ENCODE data around the gene PTPRZ1. TPM values are rescaled to one million over a fixed set of nuclear protein-coding genes. Genes with fewer than 3 reads are reported as not detected.

Gene PTPRZ1
- total RNA-seq, 1 experiment from 2014 or later = 0.37 TPM

- Histone ChIP-seq H3K9me2 (ENCODE audit: insufficient read depth) (no peaks in the 10 kb centered on the region), H3K79me2 (ENCODE audit: low read depth) (no peaks in the 10 kb centered on the region), H3K4me1 (replicated peaks; ENCODE audit: insufficient read depth) (no peaks in the 10 kb centered on the region), H3K27me3 (ENCODE audit: insufficient read depth, low read depth) (no peaks in the 10 kb centered on the region), H3K27ac (no peak overlapping the region), H3F3A (ENCODE audit: insufficient read depth, low read depth) (no peaks in the 10 kb centered on the region), H3K4me2 (no peak overlapping the region), H3K36me3 (ENCODE audit: low read depth) (no peaks in the 10 kb centered on the region), H2AFZ (no peak overlapping the region), H3K4me3 (no peak overlapping the region), H3K9me3 (ENCODE audit: insufficient read depth, low read depth) (no peaks in the 10 kb centered on the region), H4K20me1 (ENCODE audit: insufficient read depth) (no peaks in the 10 kb centered on the region)
- CTCF ChIA-PET = no interaction called here
- no peak for DNase-seq
- TF ChIP-seq EZH2 (IDR thresholded peaks at IDR 0.05; ENCODE audit: low read depth) = no peak
- TF ChIP-seq, protein P1, sequence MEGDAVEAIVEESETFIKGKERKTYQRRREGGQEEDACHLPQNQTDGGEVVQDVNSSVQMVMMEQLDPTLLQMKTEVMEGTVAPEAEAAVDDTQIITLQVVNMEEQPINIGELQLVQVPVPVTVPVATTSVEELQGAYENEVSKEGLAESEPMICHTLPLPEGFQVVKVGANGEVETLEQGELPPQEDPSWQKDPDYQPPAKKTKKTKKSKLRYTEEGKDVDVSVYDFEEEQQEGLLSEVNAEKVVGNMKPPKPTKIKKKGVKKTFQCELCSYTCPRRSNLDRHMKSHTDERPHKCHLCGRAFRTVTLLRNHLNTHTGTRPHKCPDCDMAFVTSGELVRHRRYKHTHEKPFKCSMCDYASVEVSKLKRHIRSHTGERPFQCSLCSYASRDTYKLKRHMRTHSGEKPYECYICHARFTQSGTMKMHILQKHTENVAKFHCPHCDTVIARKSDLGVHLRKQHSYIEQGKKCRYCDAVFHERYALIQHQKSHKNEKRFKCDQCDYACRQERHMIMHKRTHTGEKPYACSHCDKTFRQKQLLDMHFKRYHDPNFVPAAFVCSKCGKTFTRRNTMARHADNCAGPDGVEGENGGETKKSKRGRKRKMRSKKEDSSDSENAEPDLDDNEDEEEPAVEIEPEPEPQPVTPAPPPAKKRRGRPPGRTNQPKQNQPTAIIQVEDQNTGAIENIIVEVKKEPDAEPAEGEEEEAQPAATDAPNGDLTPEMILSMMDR (conservative IDR thresholded peaks at IDR 0.05) = no peak
- POLR2A ChIA-PET (ENCODE audit: unreplicated experiment) = no interaction called here
- intact Hi-C loops (cut with micrococcal nuclease; ENCODE audit: unreplicated experiment) = no loop called here
- no TSS peak for BruUV-seq (replicated peaks)
Observed at GRCh38 chr7:121831801-121832200, 41.2 kb upstream of the PTPRZ1 start.

DNA sequence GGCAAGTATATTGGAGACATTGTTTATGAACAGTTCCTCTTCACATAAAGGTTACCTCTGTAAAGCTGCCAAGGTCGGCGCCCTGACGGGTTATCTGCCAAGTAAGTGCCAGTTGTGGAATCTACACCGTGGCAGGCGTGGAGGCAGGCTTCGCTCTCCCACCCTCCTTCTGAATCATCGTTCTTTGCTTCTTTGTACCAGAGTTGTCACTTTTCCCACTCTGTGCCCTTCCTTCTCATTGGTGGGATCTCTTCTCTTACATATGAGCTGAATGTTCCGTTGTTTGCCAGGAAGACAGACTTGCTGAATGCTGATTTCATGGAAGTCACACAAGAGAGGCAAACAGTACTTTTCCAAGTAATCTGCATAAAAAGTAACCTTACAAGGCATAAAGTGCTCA is 40.6 kb upstream of the PTPRZ1 start:
- DNase-seq = no peak
- Histone ChIP-seq H3K4me2 (no peak overlapping the region), H4K20me1 (ENCODE audit: insufficient read depth) (no peaks in the 10 kb centered on the region), H3F3A (ENCODE audit: insufficient read depth, low read depth) (no peaks in the 10 kb centered on the region), H2AFZ (no peak overlapping the region), H3K36me3 (ENCODE audit: low read depth) (no peaks in the 10 kb centered on the region), H3K9me2 (ENCODE audit: insufficient read depth) (no peaks in the 10 kb centered on the region), H3K27ac (no peak overlapping the region), H3K27me3 (ENCODE audit: insufficient read depth, low read depth) (no peaks in the 10 kb centered on the region), H3K4me3 (no peak overlapping the region), H3K9me3 (ENCODE audit: insufficient read depth, low read depth) (no peaks in the 10 kb centered on the region), H3K4me1 (replicated peaks; ENCODE audit: insufficient read depth) (no peaks in the 10 kb centered on the region), H3K79me2 (ENCODE audit: low read depth) (no peaks in the 10 kb centered on the region)
- CTCF ChIA-PET = no interaction called here
- POLR2A ChIA-PET (ENCODE audit: unreplicated experiment) = no interaction called here
- no peak for TF ChIP-seq EZH2 (IDR thresholded peaks at IDR 0.05; ENCODE audit: low read depth)
- TF ChIP-seq, protein P1 (conservative IDR thresholded peaks at IDR 0.05) = no peak
- BruUV-seq (replicated peaks) = no TSS peak
- intact Hi-C loops (cut with micrococcal nuclease; ENCODE audit: unreplicated experiment) = no loop called here

GRCh38 chr7:121833991-121834390 is 39.0 kb upstream of the PTPRZ1 start:
- no peak overlapping the region for H3K4me3 ChIP-seq
- no peak for DNase-seq

More at GRCh38 chr7:121833991-121834390, 39.0 kb upstream of the PTPRZ1 start:
- no peak overlapping the region for H2AFZ ChIP-seq
- no peaks in the 10 kb centered on the region for H3F3A ChIP-seq (ENCODE audit: insufficient read depth, low read depth)
- H4K20me1 ChIP-seq (ENCODE audit: insufficient read depth) = no peaks in the 10 kb centered on the region
- no peaks in the 10 kb centered on the region for H3K36me3 ChIP-seq (ENCODE audit: low read depth)
- intact Hi-C loops (cut with micrococcal nuclease; ENCODE audit: unreplicated experiment) = no loop called here
- BruUV-seq (replicated peaks) = no TSS peak
- H3K79me2 ChIP-seq (ENCODE audit: low read depth) = no peaks in the 10 kb centered on the region
- ChIA-PET POLR2A (ENCODE audit: unreplicated experiment) (no interaction called here), CTCF (no interaction called here)
- H3K27ac ChIP-seq = no peak overlapping the region
- H3K9me3 ChIP-seq (ENCODE audit: insufficient read depth, low read depth) = no peaks in the 10 kb centered on the region
- H3K4me1 ChIP-seq (replicated peaks; ENCODE audit: insufficient read depth) = no peaks in the 10 kb centered on the region
- TF ChIP-seq, protein P1 (conservative IDR thresholded peaks at IDR 0.05) = no peak
- TF ChIP-seq EZH2 (IDR thresholded peaks at IDR 0.05; ENCODE audit: low read depth) = no peak
- no peak overlapping the region for H3K4me2 ChIP-seq
- H3K9me2 ChIP-seq (ENCODE audit: insufficient read depth) = no peaks in the 10 kb centered on the region
- no peaks in the 10 kb centered on the region for H3K27me3 ChIP-seq (ENCODE audit: insufficient read depth, low read depth)
